Measurements from ENCODE around the gene C16orf90.
A peak's percentile ranks its signal among the peaks of the same experiment; 100 is the strongest.

Gene C16orf90

GRCh38 chr16:3495176-3495575 lies at the start of gene C16orf90:
C16orf90 (minus strand) TSS chr16:3495489; CDS start chr16:3495421, 68 bp downstream.
- DNase-seq: no peak

GRCh38 chr16:3542601-3543373 lies 47.5 kb upstream of the C16orf90 start:
- DNase-seq: no peak

GRCh38 chr16:3541527-3542155 lies 46.4 kb upstream of the C16orf90 start:
- DNase-seq: no peak

GRCh38 chr16:3538222-3538621 lies 42.9 kb upstream of the C16orf90 start:
- no peak for DNase-seq

GRCh38 chr16:3536851-3537250 lies 41.6 kb upstream of the C16orf90 start:
- no peak for DNase-seq

- no peak for DNase-seq
Observed at GRCh38 chr16:3536271-3536731, 41.0 kb upstream of the C16orf90 start.

GRCh38 chr16:3534126-3534525 lies 38.8 kb upstream of the C16orf90 start:
- no peak for DNase-seq

GRCh38 chr16:3532741-3533140 lies 37.5 kb upstream of the C16orf90 start:
- DNase-seq: no peak

- no peak for DNase-seq
Observed at GRCh38 chr16:3530371-3530914, 35.2 kb upstream of the C16orf90 start.

- no peak for DNase-seq
Observed at GRCh38 chr16:3529175-3529574, 33.9 kb upstream of the C16orf90 start.

- no peak for DNase-seq
Observed at GRCh38 chr16:3528406-3528805, 33.1 kb upstream of the C16orf90 start.

- peak; percentile 81 for DNase-seq
Observed at GRCh38 chr16:3527216-3527829, 32.0 kb upstream of the C16orf90 start.

GRCh38 chr16:3525951-3526350 lies 30.7 kb upstream of the C16orf90 start:
- DNase-seq: no peak

GRCh38 chr16:3523281-3523680 lies 28.0 kb upstream of the C16orf90 start:
- DNase-seq: no peak

- no peak for DNase-seq
Observed at GRCh38 chr16:3520841-3521240, 25.6 kb upstream of the C16orf90 start.

GRCh38 chr16:3520413-3520812 lies 25.1 kb upstream of the C16orf90 start:
- DNase-seq: no peak

GRCh38 chr16:3519581-3519980 lies 24.3 kb upstream of the C16orf90 start:
- DNase-seq: no peak

- no peak for DNase-seq
Observed at GRCh38 chr16:3518986-3519348, 23.7 kb upstream of the C16orf90 start.

GRCh38 chr16:3518292-3518985 lies 23.1 kb upstream of the C16orf90 start:
- DNase-seq: no peak

GRCh38 chr16:3515897-3516296 lies 20.6 kb upstream of the C16orf90 start:
- no peak for DNase-seq

GRCh38 chr16:3514621-3515020 lies 19.3 kb upstream of the C16orf90 start:
- DNase-seq: no peak

- DNase-seq: no peak
Observed at GRCh38 chr16:3513892-3514583, 18.7 kb upstream of the C16orf90 start.
